ENCODE data around the gene AGRN. TPM values are rescaled to one million over a fixed set of nuclear protein-coding genes. Genes with fewer than 3 reads are reported as not detected.
"Not testable (repeated sequence)": the region's sequence is repeated elsewhere in the genome, so short reads cannot be mapped to it uniquely, and the experiment has no call there.

Gene AGRN
- total RNA-seq, 1 donor from 2014 or later: 166 TPM

DNA sequence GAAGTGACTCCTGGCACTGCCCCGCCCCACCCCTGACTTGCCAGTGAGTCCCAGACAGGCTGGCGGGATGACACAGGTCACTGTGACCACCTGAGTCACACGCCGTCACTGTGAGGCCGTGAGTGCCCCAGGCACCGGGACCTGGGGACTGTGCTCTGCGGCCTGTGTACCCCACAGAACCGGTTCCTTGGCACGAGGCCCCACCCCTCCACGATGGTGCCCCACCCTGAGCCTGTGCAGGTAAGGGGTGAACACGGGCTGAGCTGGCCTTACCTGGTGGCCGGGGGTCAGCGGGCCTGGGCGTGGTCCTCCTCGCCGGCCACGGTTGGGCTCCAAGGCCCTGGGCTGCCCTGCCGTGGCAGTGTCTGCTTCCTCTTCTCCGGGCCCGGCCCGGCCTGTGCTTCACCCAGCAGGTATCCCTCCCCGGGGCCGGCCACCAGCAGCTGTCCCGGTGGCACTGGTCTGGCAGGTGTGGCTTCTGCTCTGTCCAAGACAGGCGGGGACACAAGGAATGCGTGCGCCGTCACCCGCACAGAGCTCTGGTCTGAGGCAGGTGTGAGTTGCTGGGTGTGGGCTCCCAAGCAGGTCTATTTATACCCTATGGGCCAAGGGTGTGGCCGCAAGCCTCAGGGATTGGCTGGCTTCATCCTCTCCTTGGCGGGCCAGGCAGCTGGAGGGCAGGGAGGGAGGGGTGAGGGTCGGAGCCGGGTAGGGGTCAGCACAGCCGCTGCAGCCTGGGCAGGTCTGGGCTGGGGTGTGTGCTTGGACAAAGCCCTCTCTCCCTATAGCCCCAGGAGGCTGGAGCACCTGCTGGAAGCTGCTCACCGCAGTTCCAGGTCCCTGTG is 54.0 kb downstream of the AGRN start, which contains the start of gene RNF223:
TSS of gene RNF223 (minus strand) at position 564 of the 845 bp plus-strand sequence. CDS start 1,740 bp downstream, outside the sequence.
- no peaks in the 10 kb centered on the region for H3K9me3 Mint-ChIP-seq
- H3K36me3 Mint-ChIP-seq: no peaks in the 10 kb centered on the region
- H3K4me3 Mint-ChIP-seq: peak within 1 kb of the TSS; percentile 75
- TF ChIP-seq, protein P1, sequence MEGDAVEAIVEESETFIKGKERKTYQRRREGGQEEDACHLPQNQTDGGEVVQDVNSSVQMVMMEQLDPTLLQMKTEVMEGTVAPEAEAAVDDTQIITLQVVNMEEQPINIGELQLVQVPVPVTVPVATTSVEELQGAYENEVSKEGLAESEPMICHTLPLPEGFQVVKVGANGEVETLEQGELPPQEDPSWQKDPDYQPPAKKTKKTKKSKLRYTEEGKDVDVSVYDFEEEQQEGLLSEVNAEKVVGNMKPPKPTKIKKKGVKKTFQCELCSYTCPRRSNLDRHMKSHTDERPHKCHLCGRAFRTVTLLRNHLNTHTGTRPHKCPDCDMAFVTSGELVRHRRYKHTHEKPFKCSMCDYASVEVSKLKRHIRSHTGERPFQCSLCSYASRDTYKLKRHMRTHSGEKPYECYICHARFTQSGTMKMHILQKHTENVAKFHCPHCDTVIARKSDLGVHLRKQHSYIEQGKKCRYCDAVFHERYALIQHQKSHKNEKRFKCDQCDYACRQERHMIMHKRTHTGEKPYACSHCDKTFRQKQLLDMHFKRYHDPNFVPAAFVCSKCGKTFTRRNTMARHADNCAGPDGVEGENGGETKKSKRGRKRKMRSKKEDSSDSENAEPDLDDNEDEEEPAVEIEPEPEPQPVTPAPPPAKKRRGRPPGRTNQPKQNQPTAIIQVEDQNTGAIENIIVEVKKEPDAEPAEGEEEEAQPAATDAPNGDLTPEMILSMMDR (conservative IDR thresholded peaks at IDR 0.05): no peak
- no peak for DNase-seq (ENCODE audit: extremely low spot score, unreplicated experiment)
- peak within 1 kb of the TSS; percentile 83 for H3K27ac Mint-ChIP-seq
- H3K4me1 Mint-ChIP-seq (ENCODE audit: unreplicated experiment): peaks cover 8% of the 10 kb centered on the region
- peaks cover 4% of the 10 kb centered on the region for H3K27me3 Mint-ChIP-seq

DNA sequence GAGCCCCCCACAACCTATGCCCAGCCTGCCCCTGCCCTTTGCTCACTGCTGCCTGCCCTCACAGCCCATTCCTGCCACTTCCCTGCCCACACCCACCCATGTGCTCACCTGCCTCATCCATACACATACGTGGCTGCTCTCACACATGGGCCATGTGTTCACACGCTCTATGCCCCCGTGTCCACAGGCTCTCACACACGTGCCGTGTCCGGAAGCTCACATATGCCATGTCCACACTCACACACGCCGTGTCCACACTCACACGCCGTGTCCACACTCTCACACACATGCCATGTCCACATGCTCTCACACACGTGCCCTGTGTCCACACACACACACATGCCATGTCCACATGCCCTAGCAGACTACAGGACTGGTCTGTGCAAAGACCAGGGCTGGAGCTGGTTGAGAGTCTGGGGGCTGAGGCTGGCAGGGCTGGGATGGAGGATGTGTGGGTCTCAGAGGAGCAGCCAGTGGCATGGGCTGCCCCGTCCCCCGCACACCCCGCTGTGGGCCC is 54.8 kb downstream of the AGRN start:
- TF ChIP-seq, protein P1 (conservative IDR thresholded peaks at IDR 0.05): no peak
- DNase-seq (ENCODE audit: extremely low spot score, unreplicated experiment): no peak
- peaks cover 8% of the 10 kb centered on the region for H3K4me1 Mint-ChIP-seq (ENCODE audit: unreplicated experiment)
- peak overlapping the region; percentile 83 for H3K27ac Mint-ChIP-seq
- no peaks in the 10 kb centered on the region for H3K9me3 Mint-ChIP-seq
- H3K27me3 Mint-ChIP-seq: peaks cover 4% of the 10 kb centered on the region
- H3K36me3 Mint-ChIP-seq: no peaks in the 10 kb centered on the region
- H3K4me3 Mint-ChIP-seq: peak overlapping the region; percentile 75

DNA sequence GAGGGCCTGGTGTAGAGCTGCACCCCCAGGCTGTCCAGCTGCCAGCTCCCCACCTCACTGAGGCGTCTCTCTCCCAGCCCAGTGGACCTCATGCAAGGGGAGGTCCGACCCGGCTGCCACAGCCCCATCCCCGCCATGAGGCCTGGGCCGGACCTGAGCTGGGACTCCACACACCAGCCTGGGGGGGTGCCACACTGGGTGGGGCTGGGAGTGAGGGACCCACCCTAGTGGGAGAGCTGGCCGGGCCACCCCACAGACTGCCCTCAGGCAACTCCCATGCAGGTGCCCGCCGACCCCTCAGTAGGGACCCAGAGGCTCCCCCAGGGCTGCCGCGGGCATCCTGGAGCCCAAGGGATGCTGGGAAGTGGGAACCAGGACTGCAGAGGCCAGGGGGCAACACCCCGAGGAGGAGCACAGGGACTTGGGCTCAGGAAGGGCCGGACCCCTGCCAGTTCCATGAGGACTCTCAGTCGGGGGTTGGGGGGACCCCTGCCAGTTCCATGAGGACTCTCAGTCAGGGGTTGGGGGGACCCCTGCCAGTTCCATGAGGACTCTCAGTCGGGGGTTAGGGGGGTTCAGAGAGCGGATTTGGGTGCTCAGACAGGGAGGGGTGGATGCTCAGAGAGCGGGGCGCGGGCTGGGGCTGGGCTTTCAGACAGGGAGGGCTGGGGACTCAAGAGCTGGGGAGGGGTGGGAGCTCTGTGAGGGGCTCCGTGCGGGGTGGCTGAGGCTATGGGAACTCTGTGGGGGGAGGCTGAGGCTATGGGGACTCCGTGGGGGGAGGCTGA is 55.4 kb downstream of the AGRN start:
- no peaks in the 10 kb centered on the region for H3K36me3 Mint-ChIP-seq
- H3K27ac Mint-ChIP-seq: no peak overlapping the region
- H3K9me3 Mint-ChIP-seq: no peaks in the 10 kb centered on the region
- DNase-seq (ENCODE audit: extremely low spot score, unreplicated experiment): peak; percentile 68
- TF ChIP-seq, protein P1 (conservative IDR thresholded peaks at IDR 0.05): no peak
- H3K27me3 Mint-ChIP-seq: peaks cover 4% of the 10 kb centered on the region
- peaks cover 4% of the 10 kb centered on the region for H3K4me1 Mint-ChIP-seq (ENCODE audit: unreplicated experiment)
- H3K4me3 Mint-ChIP-seq: no peak overlapping the region

DNA sequence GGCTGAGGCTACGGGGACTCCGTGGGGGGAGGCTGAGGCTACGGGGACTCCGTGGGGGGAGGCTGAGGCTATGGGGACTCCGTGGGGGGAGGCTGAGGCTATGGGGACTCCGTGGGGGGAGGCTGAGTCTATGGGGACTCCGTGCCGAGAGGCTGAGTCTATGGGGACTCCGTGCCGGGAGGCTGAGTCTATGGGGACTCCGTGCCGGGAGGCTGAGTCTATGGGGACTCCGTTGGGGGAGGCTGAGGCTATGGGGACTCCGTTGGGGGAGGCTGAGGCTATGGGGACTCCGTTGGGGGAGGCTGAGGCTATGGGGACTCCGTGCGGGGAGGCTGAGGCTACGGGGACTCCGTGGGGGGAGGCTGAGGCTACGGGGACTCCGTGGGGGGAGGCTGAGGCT is 57.5 kb downstream of the AGRN start:
- not testable (repeated sequence) for H3K4me1 Mint-ChIP-seq (ENCODE audit: unreplicated experiment); H3K9me3 Mint-ChIP-seq; H3K36me3 Mint-ChIP-seq

DNA sequence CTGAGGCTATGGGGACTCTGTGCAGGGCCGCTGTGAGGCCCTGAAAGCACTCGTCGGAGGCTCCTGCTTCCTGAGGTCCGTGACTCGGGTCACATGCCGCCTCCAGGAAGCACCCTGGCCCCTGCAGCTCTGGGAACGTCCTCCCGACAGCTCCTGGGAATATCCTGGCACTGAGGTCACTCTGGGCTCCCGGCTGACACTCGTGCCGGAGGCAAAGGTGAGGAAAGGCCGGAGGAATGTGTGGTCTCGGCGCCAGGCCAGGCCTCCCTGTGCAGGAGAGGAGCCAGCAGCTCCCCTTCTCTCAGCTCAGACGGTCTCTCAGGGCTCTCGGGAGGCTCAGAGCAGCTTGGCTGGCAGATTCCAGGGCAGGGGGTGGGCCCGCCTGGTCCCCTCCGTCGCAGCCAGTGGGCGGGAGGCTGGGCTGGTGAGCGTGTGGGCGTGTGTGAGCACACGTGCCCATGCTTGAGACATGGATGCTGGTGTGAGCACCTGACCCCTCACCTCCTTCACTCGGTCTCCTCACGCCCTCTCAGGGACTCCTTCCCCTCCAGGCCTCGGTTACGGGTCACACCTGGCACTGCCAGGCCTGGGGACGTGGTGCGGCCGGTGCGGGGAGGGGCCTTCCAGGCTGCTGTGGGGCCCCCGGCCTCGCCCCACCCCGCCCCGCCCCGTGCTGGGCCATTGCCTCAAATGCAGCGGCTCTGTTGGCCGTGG is 59.6 kb downstream of the AGRN start:
- no peaks in the 10 kb centered on the region for H3K9me3 Mint-ChIP-seq

More for the DNA sequence above, 57.5 kb downstream of the AGRN start:
- H3K27me3 Mint-ChIP-seq; H3K27ac Mint-ChIP-seq; DNase-seq (ENCODE audit: extremely low spot score, unreplicated experiment); H3K4me3 Mint-ChIP-seq: not testable (repeated sequence)

More for the DNA sequence above, 59.6 kb downstream of the AGRN start:
- TF ChIP-seq, protein P1 (conservative IDR thresholded peaks at IDR 0.05): no peak
- H3K4me1 Mint-ChIP-seq (ENCODE audit: unreplicated experiment): peaks cover 2% of the 10 kb centered on the region
- DNase-seq (ENCODE audit: extremely low spot score, unreplicated experiment): peak; percentile 75
- no peaks in the 10 kb centered on the region for H3K36me3 Mint-ChIP-seq
- H3K27ac Mint-ChIP-seq: peak overlapping the region; percentile 43
- peak overlapping the region; percentile 63 for H3K4me3 Mint-ChIP-seq
- peaks cover 3% of the 10 kb centered on the region for H3K27me3 Mint-ChIP-seq
